Gastroesophageal sphincter (tissue), 4 donors: ENCODE results near the gene TOX2. TPM values are rescaled to one million over a fixed set of nuclear protein-coding genes. Genes with fewer than 3 reads are reported as not detected.

Experiments used
- ATAC-seq: fragments of 150-250 bp; one replicate; pipeline ENCODE4 v1.9.1; 2016; ENCODE audit warnings: mild to moderate bottlenecking, moderate library complexity
- H3K27ac ChIP-seq, 4 donors: fragments of 200-600 bp; sonication (generic) in 3 of 4; 1 replicate in 3 of 4; 2 replicates in 1 of 4; pipeline ENCODE4 v1.5.1; 2016 to 2019
- H3K27me3 ChIP-seq: fragments of 200-600 bp; sonication (generic); one replicate; pipeline ENCODE4 v1.5.1; 2019
- H3K36me3 ChIP-seq, 2 donors: fragments of 200-600 bp; sonication (generic); one replicate each; pipeline ENCODE4 v1.5.1; 2019; ENCODE audit warnings: control low read depth in 1 of 2
- H3K4me1 ChIP-seq, 3 donors: fragments of 200-600 bp; sonication (generic); 1 replicate in 2 of 3; 2 replicates in 1 of 3; pipeline ENCODE4 v1.5.1; 2016 to 2019; ENCODE audit warnings: control low read depth in 2 of 3
- H3K4me3 ChIP-seq, 2 donors: fragments of 200-600 bp; sonication (generic); one replicate each; pipeline ENCODE4 v1.5.1; 2019; ENCODE audit warnings: mild to moderate bottlenecking in 1 of 2, moderate library complexity in 1 of 2
- H3K9me3 ChIP-seq, 3 donors: fragments of 200-600 bp; sonication (generic); one replicate each; pipeline ENCODE4 v1.5.1; 2017 to 2019; ENCODE audit warnings: control low read depth in 2 of 3
- EP300 ChIP-seq: sonication (generic); formaldehyde crosslinking; IDR thresholded peaks from one replicate; pipeline ENCODE4 v1.6.1; 2017; ENCODE audit warnings: antibody characterized with exemption, mild to moderate bottlenecking
- POLR2A ChIP-seq, 2 donors: fragments of 450-650 bp; IDR thresholded peaks; one replicate each; pipeline ENCODE4 v1.6.1; 2017; ENCODE audit warnings: antibody characterized with exemption in 2 of 2, mild to moderate bottlenecking in 2 of 2, moderate library complexity in 1 of 2
- POLR2AphosphoS5 ChIP-seq: sonication (generic); formaldehyde crosslinking; IDR thresholded peaks from one replicate; pipeline ENCODE4 v1.6.1; 2017; ENCODE audit warnings: antibody characterized with exemption
- WGBS, 2 donors: methylation state at CpG; one replicate each; pipeline ENCODE4 v1.1.5; 2018; ENCODE audit warnings: low coverage in 1 of 2; 5-methylcytosine and 5-hydroxymethylcytosine counted together
- total RNA-seq, 4 donors: library from RNA; depleted of rRNA; stranded (reverse); fragments of >200 nt; gene quantifications; one replicate each; pipeline ENCODE4 v1.1.0, GENCODE V29; 2016
- TF ChIP-seq, protein P1 (sequence below), 4 experiments: fragments of 200-600 bp in 2 of 4; fragments of 450-650 bp in 2 of 4; sonication (generic) in 1 of 4; IDR thresholded peaks; one replicate each; pipeline ENCODE4 v1.5.1; 2017 to 2019; ENCODE audit warnings: antibody characterized with exemption in 4 of 4, mild to moderate bottlenecking in 2 of 4, moderate library complexity in 2 of 4

Gene TOX2
- total RNA-seq, 4 donors from 2014 or later, result 16.4 to 47.8 (median 40.3) TPM

DNA sequence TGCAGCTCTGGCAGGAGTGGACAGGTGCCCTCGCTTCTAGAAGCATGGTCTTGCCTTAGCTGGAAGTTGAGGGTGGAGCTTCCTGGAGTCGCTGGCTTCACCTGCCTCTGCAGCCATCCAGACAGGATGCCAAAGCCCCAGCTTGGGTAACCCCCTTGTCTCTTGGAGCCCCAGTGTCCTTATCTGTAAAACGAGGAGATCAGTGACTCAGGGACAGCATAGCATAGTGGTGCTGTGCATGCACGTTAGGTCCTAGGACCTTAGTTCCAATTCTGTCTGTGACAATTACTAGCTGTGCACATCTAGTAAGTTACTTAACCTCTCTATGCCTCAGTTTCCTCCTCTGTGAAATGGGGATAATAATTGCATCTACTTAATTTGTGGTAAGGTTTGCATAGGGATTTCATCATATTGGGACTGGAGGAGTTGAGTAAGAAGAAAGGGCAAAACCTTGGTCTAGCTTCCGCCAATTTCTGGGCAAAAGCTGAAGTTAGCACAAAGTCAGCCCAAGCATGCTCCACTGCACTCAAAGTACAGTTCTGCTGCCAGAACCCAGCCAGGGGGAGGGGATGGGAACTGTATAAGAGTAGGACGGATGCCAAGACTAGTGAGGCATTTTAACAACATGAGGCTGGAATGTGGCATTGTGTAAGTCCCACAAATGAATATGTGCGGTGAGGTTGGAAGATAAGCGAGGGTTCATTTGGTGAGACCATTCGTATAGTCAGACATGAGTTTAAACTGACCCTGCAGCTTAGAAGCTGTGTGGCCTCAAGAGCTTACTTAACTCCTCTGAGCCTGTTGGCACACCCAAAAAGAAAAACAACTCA is 24.5 kb downstream of the TOX2 start:
- peak; percentile 79 for ATAC-seq
- H3K36me3 ChIP-seq, result no peaks in the 10 kb centered on the region
- 16 to 29% methylated on average over 3 to 5 of the region's 9 CpGs for WGBS, 2 donors
- no peaks in the 10 kb centered on the region for H3K27me3 ChIP-seq
- no peak overlapping the region for H3K4me3 ChIP-seq
- H3K4me1 ChIP-seq, result peaks cover 0 to 83% (median 20%) of the 10 kb centered on the region in 3 donors
- H3K9me3 ChIP-seq, result no peaks in the 10 kb centered on the region
- TF ChIP-seq, protein P1, sequence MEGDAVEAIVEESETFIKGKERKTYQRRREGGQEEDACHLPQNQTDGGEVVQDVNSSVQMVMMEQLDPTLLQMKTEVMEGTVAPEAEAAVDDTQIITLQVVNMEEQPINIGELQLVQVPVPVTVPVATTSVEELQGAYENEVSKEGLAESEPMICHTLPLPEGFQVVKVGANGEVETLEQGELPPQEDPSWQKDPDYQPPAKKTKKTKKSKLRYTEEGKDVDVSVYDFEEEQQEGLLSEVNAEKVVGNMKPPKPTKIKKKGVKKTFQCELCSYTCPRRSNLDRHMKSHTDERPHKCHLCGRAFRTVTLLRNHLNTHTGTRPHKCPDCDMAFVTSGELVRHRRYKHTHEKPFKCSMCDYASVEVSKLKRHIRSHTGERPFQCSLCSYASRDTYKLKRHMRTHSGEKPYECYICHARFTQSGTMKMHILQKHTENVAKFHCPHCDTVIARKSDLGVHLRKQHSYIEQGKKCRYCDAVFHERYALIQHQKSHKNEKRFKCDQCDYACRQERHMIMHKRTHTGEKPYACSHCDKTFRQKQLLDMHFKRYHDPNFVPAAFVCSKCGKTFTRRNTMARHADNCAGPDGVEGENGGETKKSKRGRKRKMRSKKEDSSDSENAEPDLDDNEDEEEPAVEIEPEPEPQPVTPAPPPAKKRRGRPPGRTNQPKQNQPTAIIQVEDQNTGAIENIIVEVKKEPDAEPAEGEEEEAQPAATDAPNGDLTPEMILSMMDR (IDR thresholded peaks at IDR 0.05), result no peak
- peak; percentile 88 for TF ChIP-seq POLR2AphosphoS5
- no peak for TF ChIP-seq POLR2A (IDR thresholded peaks at IDR 0.05)
- TF ChIP-seq EP300, result no peak
- H3K27ac ChIP-seq, result peak overlapping the region in 1 of 4 donors; percentile 27

DNA sequence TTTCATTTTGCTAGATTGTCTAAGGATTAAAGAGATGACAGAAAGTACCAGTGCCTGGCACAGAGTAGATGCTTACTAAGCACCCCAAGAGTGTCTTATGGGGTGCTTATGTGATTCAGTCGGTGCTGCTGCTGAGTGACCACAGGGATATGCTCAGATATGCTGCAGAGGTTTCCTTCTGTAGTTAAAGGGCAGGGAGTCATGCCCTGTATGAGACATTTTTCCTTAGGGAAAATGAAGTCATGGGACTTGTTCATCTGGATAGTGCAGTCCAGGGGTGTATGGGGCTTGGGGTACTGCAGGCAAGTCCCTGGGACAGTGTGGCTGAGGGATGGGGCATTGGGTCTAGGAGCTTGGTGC is 25.1 kb downstream of the TOX2 start:
- no peak for ATAC-seq
- Histone ChIP-seq H3K4me3 (no peak overlapping the region), H3K4me1 (peaks cover 0 to 83% (median 20%) of the 10 kb centered on the region in 3 donors), H3K36me3 (no peaks in the 10 kb centered on the region), H3K27ac (no peak overlapping the region), H3K9me3 (no peaks in the 10 kb centered on the region), H3K27me3 (no peaks in the 10 kb centered on the region)
- TF ChIP-seq, protein P1 (IDR thresholded peaks at IDR 0.05), result no peak
- no peak for TF ChIP-seq POLR2A (IDR thresholded peaks at IDR 0.05)
- TF ChIP-seq EP300, result no peak
- no peak for TF ChIP-seq POLR2AphosphoS5
- 57 to 60% methylated on average over 1 of the region's 1 CpG for WGBS, 2 donors

DNA sequence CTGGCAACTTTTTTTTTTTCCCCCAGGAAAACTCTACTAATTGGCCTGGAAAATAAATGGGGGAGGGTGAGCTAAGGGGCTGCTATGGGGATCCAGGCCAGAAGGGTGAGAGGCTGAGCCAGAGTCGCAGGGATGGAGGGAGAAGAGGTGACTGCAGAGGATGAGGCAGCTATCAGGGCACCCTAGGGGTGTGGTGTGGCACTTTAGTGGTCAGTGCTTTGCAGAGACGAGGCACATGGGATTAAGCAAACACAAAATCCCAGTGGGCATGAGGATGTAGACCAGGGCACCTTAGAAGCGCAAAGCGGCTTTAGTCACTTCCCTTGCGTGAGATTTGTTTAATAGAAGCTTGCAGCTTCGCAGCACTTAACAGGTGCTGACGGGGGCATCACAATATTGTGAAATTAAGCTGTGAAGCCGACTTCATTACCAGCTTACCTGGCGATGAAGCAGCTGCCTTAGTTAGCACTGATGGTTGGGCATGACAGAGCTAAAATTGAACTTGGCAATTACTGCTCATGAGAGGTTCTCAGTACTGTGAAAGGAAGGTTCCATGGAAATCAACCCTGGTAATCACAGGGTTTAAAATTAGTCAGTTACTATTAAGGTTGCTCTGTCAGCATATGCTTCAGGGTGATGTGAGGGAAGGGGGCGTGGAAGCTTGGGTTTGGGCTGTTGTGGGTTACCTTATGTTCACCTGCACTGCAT is 26.0 kb downstream of the TOX2 start:
- H3K9me3 ChIP-seq, result no peaks in the 10 kb centered on the region
- ATAC-seq, result no peak
- H3K4me3 ChIP-seq, result no peak overlapping the region
- H3K4me1 ChIP-seq, result peaks cover 0 to 77% (median 20%) of the 10 kb centered on the region in 3 donors
- H3K27ac ChIP-seq, result no peak overlapping the region
- no peaks in the 10 kb centered on the region for H3K27me3 ChIP-seq
- 77 to 90% methylated on average over 6 of the region's 10 CpGs for WGBS, 2 donors
- TF ChIP-seq EP300 (no peak), POLR2AphosphoS5 (no peak)
- no peaks in the 10 kb centered on the region for H3K36me3 ChIP-seq

DNA sequence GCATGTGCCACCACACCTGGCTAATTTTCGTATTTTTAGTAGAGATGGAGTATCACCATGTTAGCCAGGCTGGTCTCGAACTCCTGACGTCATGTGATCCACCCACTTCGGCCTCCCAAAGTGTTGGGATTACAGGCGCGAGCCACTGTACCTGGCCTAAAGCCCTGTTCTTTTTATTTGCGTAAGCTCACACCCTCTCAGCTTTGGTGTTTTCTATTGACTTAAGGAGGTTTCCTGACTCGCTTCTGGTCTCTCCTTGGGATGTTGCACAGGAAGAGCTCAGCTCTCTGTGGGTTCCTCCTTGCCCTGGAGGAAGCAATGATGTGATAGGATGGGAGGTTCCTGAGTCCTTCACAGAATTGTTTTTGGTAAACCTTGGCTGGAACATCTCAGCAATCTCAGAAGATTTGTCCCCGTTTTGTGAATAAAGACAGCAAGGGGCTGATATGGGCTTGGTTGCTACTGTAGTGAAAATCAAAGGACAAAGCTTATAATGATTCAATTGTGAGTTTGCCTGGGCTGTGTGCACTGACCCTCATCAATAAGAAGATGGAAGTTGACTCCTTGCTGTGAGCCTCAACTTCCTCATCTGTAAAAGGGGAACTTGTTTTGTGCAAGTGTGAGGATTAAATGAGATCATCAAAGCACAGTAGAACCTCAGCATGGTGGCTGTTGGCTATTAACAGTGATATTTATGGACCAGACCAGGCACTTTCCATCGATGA is 27.0 kb downstream of the TOX2 start:
- Histone ChIP-seq H3K4me3 (no peak overlapping the region), H3K9me3 (no peaks in the 10 kb centered on the region), H3K4me1 (peaks cover 0 to 68% (median 20%) of the 10 kb centered on the region in 3 donors), H3K36me3 (no peaks in the 10 kb centered on the region), H3K27me3 (no peaks in the 10 kb centered on the region), H3K27ac (peak overlapping the region in 3 of 4 donors; percentile 9 to 54 (median 37))
- no peak for ATAC-seq
- WGBS, 2 donors, result 74 to 75% methylated on average over 6 to 7 of the region's 10 CpGs
- no peak for TF ChIP-seq POLR2AphosphoS5
- TF ChIP-seq EP300, result no peak

DNA sequence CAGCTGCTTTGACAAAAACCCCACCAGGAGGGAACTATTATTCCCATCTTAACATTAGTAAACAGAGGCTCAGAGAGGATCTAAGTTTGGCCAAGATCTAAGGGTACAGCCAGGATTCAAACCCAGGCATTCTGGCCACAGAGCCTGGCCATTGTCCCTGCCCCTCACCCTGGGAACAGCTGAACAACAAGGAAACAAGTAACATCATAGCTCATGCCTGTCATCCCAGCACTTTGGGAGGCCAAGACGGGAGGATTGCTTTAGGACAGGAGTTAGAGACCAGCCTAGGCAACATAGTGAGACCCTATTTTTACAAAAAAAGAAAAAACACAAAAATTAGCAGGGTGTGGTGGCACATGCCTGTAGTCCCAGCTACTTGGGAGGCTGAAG is 27.5 kb downstream of the TOX2 start:
- H3K9me3 ChIP-seq, result no peaks in the 10 kb centered on the region
- no peaks in the 10 kb centered on the region for H3K36me3 ChIP-seq
- H3K4me3 ChIP-seq, result no peak overlapping the region
- TF ChIP-seq, protein P1 (IDR thresholded peaks at IDR 0.05), result no peak
- TF ChIP-seq POLR2A (IDR thresholded peaks at IDR 0.05), result no peak
- TF ChIP-seq EP300, result no peak
- no peak for TF ChIP-seq POLR2AphosphoS5
- peaks cover 0 to 63% (median 20%) of the 10 kb centered on the region in 3 donors for H3K4me1 ChIP-seq
- no peaks in the 10 kb centered on the region for H3K27me3 ChIP-seq
- peak overlapping the region in 3 of 4 donors; percentile 9 to 54 (median 37) for H3K27ac ChIP-seq
- ATAC-seq, result no peak
- WGBS, 2 donors, result no CpG with 5 or more reads among the region's 1 CpG
